H1 (cell line): Measurements from ENCODE around the gene STX18. TPM values are rescaled to one million over a fixed set of nuclear protein-coding genes. Genes with fewer than 3 reads are reported as not detected.

Experiments used
- CTCF ChIA-PET: fragments of 300-600 bp; sonication (Branson Sonifier 250); formaldehyde crosslinking; loops from one replicate; lab custom pipeline; 2021; ENCODE audit not compliant: partially characterized antibody; lab: Charles Lee
- POLR2A ChIA-PET: fragments of 300-600 bp; sonication (Branson Sonifier 250); formaldehyde crosslinking; loops from one replicate; lab custom pipeline; 2021; ENCODE audit warnings: inconsistent platforms; ENCODE audit not compliant: partially characterized antibody; lab: Charles Lee
- DNase-seq, 2 experiments: peaks; one replicate each; pipeline versions ENCODE4 v3.0.0 to v3.0.0-alpha.2; 2010 to 2022; ENCODE audit warnings: low spot score in 2 of 2, low read depth in 1 of 2, mixed read lengths in 1 of 2
- FAIRE-seq: peaks from 2 replicates; lab custom pipeline; 2011; peaks lifted over from hg19 to GRCh38; lab: Jason Lieb, UNC
- H2AFZ ChIP-seq: 2 replicates; pipeline ENCODE4 v1.8.1; 2012; ENCODE audit warnings: low read length, inconsistent platforms
- H2AK5ac ChIP-seq: 2 replicates; pipeline ENCODE4 v1.6.1; 2013; ENCODE audit warnings: low read depth, low read length
- H2BK120ac ChIP-seq: replicated peaks from 2 replicates; pipeline ENCODE3; 2013; ENCODE audit warnings: low read depth, low read length, inconsistent platforms
- H2BK12ac ChIP-seq: 2 replicates; pipeline ENCODE4 v1.6.1; 2013; ENCODE audit warnings: low read depth, low read length
- H2BK15ac ChIP-seq: 2 replicates; pipeline ENCODE4 v1.6.1; 2013; ENCODE audit warnings: low read length
- H2BK20ac ChIP-seq: 2 replicates; pipeline ENCODE4 v1.6.1; 2013; ENCODE audit warnings: low read length
- H2BK5ac ChIP-seq: 2 replicates; pipeline ENCODE4 v1.6.1; 2013; ENCODE audit warnings: low read depth, low read length
- H3K14ac ChIP-seq: 2 replicates; pipeline ENCODE4 v1.6.1; 2013; ENCODE audit warnings: inconsistent platforms; ENCODE audit not compliant: insufficient read length
- H3K18ac ChIP-seq: 2 replicates; pipeline ENCODE4 v1.6.1; 2013; ENCODE audit warnings: low read length; ENCODE audit errors: extremely low read depth
- H3K23ac ChIP-seq: 2 replicates; pipeline ENCODE4 v1.6.1; 2013; ENCODE audit warnings: inconsistent platforms; ENCODE audit not compliant: insufficient read length
- H3K23me2 ChIP-seq: 2 replicates; pipeline ENCODE4 v1.6.1; 2013; ENCODE audit warnings: low read depth, low read length
- H3K27ac ChIP-seq: 2 replicates; pipeline ENCODE4 v1.6.1; 2011; ENCODE audit warnings: low read depth, low read length, inconsistent platforms
- H3K27me3 ChIP-seq, 4 experiments: replicated peaks in 1 of 4; 1 replicate in 1 of 4; 2 replicates in 3 of 4; pipeline versions ENCODE4 v1.6.1 to v1.8.1; 2011 to 2013; ENCODE audit warnings: low read length in 3 of 4, mild to moderate bottlenecking in 3 of 4, inconsistent platforms in 2 of 4, mixed read lengths in 2 of 4, moderate library complexity in 1 of 4; ENCODE audit not compliant: control insufficient read depth in 3 of 4, insufficient read depth in 3 of 4; ENCODE audit errors: extremely low read depth in 1 of 4
- H3K36me3 ChIP-seq, 4 experiments: 2 replicates each; pipeline versions ENCODE4 v1.6.1 to v1.8.1; 2011 to 2013; ENCODE audit warnings: mild to moderate bottlenecking in 4 of 4, low read length in 3 of 4, moderate library complexity in 2 of 4, control low read depth in 1 of 4, inconsistent platforms in 1 of 4; ENCODE audit not compliant: insufficient read depth in 4 of 4, control insufficient read depth in 2 of 4
- H3K4ac ChIP-seq: replicated peaks from 2 replicates; pipeline ENCODE3; 2013; ENCODE audit warnings: low read length, low read depth, mixed read lengths, inconsistent platforms; ENCODE audit not compliant: insufficient read length
- H3K4me1 ChIP-seq, 4 experiments: replicated peaks in 1 of 4; 1 replicate in 1 of 4; 2 replicates in 3 of 4; pipeline versions ENCODE4 v1.6.1 to v1.8.1; 2011 to 2013; ENCODE audit warnings: low read length in 3 of 4, inconsistent platforms in 2 of 4, mixed read lengths in 1 of 4; ENCODE audit not compliant: insufficient read depth in 4 of 4, control insufficient read depth in 3 of 4
- H3K4me2 ChIP-seq, 2 experiments: 2 replicates each; pipeline versions ENCODE4 v1.6.1 to v1.8.1; 2011 to 2013; ENCODE audit warnings: low read depth in 2 of 2, low read length in 2 of 2, control low read depth in 1 of 2, inconsistent platforms in 1 of 2, mild to moderate bottlenecking in 1 of 2; ENCODE audit not compliant: insufficient read depth in 1 of 2
- H3K4me3 ChIP-seq, 4 experiments: fragments of 200-600, 300-600 bp in 1 of 4; sonication (generic), shearing (Covaris generic), sonication (Bioruptor Twin) in 1 of 4; 2 replicates each; pipeline versions ENCODE4 v1.5.1 to v1.8.1; 2011 to 2016; ENCODE audit warnings: low read length in 4 of 4, low read depth in 3 of 4, control low read depth in 2 of 4, inconsistent platforms in 2 of 4, mild to moderate bottlenecking in 2 of 4, mixed read lengths in 1 of 4, moderate library complexity in 1 of 4; ENCODE audit not compliant: insufficient read depth in 2 of 4; ENCODE audit errors: extremely low read depth in 1 of 4
- H3K56ac ChIP-seq: replicated peaks from 2 replicates; pipeline ENCODE3; 2013; ENCODE audit warnings: low read depth, mild to moderate bottlenecking, mixed read lengths, low read length, inconsistent platforms; ENCODE audit not compliant: insufficient read length
- H3K79me1 ChIP-seq: 2 replicates; pipeline ENCODE4 v1.6.1; 2013; ENCODE audit warnings: low read depth, low read length, control low read depth
- H3K79me2 ChIP-seq, 2 experiments: 2 replicates each; pipeline versions ENCODE4 v1.6.1 to v1.8.1; 2012 to 2013; ENCODE audit warnings: low read length in 2 of 2, mild to moderate bottlenecking in 2 of 2, inconsistent platforms in 1 of 2; ENCODE audit not compliant: insufficient read depth in 2 of 2, control insufficient read depth in 1 of 2
- H3K9ac ChIP-seq, 4 experiments: replicated peaks in 1 of 4; 1 replicate in 1 of 4; 2 replicates in 3 of 4; pipeline versions ENCODE4 v1.6.1 to v1.8.1; 2011 to 2013; ENCODE audit warnings: low read depth in 3 of 4, low read length in 3 of 4, control low read depth in 2 of 4, mild to moderate bottlenecking in 2 of 4, moderate library complexity in 2 of 4, inconsistent platforms in 1 of 4; ENCODE audit errors: extremely low read depth in 1 of 4
- H3K9me3 ChIP-seq, 2 experiments: 2 replicates each; pipeline versions ENCODE4 v1.6.1 to v1.8.1; 2012 to 2013; ENCODE audit warnings: mild to moderate bottlenecking in 2 of 2, moderate library complexity in 2 of 2, control low read depth in 1 of 2, inconsistent platforms in 1 of 2, low read depth in 1 of 2, low read length in 1 of 2, mixed read lengths in 1 of 2; ENCODE audit not compliant: insufficient read depth in 2 of 2
- H4K20me1 ChIP-seq, 2 experiments: replicated peaks in 1 of 2; 2 replicates each; pipeline versions ENCODE3 to v1.8.1; 2011 to 2013; ENCODE audit warnings: inconsistent platforms in 2 of 2, low read length in 2 of 2, mild to moderate bottlenecking in 1 of 2; ENCODE audit not compliant: insufficient read depth in 2 of 2, control insufficient read depth in 1 of 2
- H4K5ac ChIP-seq: 2 replicates; pipeline ENCODE4 v1.6.1; 2013; ENCODE audit warnings: low read length, low read depth, mixed read lengths, inconsistent platforms; ENCODE audit not compliant: insufficient read length
- H4K8ac ChIP-seq: 2 replicates; pipeline ENCODE4 v1.8.0; 2013; ENCODE audit warnings: mild to moderate bottlenecking, moderate library complexity, low read length, inconsistent platforms; ENCODE audit not compliant: insufficient read depth; ENCODE audit errors: extremely low read depth
- H4K91ac ChIP-seq: replicated peaks from 2 replicates; pipeline ENCODE3; 2013; ENCODE audit warnings: low read length, mixed read lengths, inconsistent platforms; ENCODE audit not compliant: insufficient read length
- ASH2L ChIP-seq: fragments of 200-600, 300-600 bp; sonication (generic); IDR thresholded peaks from one replicate; pipeline ENCODE4 v1.7.1; 2017; ENCODE audit warnings: low read length
- ATF2 ChIP-seq: IDR thresholded peaks from 2 replicates; pipeline ENCODE4 v1.6.1; 2012; ENCODE audit warnings: low read length, inconsistent platforms
- EZH2 ChIP-seq: fragments of 200-600 bp; sonication (generic); IDR thresholded peaks from 2 replicates; pipeline ENCODE4 v1.7.1; 2012; ENCODE audit warnings: low read depth, mild to moderate bottlenecking, moderate library complexity, low read length, inconsistent platforms; ENCODE audit not compliant: severe bottlenecking
- JUN ChIP-seq: IDR thresholded peaks from 2 replicates; pipeline ENCODE4 v1.6.1; 2011; ENCODE audit warnings: low read depth, mild to moderate bottlenecking, improper control_type of control experiment, low read length
- RBBP5 ChIP-seq: IDR thresholded peaks from 2 replicates; pipeline ENCODE4 v1.7.1; 2012; ENCODE audit warnings: low read depth, mild to moderate bottlenecking, inconsistent platforms, low read length, moderate library complexity, borderline replicate concordance
- RXRA ChIP-seq: IDR thresholded peaks from 2 replicates; pipeline ENCODE4 v1.6.1; 2011; ENCODE audit warnings: low read depth, mild to moderate bottlenecking, low read length, moderate library complexity; ENCODE audit not compliant: insufficient read depth
- SP1 ChIP-seq: IDR thresholded peaks from 2 replicates; pipeline ENCODE4 v1.6.1; 2011; ENCODE audit warnings: low read depth, low read length
- TAF7 ChIP-seq: optimal IDR thresholded peaks from 2 replicates; pipeline ENCODE3; 2011; ENCODE audit warnings: low read depth, mild to moderate bottlenecking, inconsistent platforms, low read length, moderate library complexity, borderline replicate concordance
- TCF12 ChIP-seq: IDR thresholded peaks from 2 replicates; pipeline ENCODE4 v1.6.1; 2011; ENCODE audit warnings: low read depth, mild to moderate bottlenecking, low read length
- USF2 ChIP-seq: IDR thresholded peaks from 2 replicates; pipeline ENCODE4 v1.6.1; 2011; ENCODE audit warnings: low read length, improper control_type of control experiment
- WGBS, 2 experiments: shearing (Covaris generic) in 1 of 2; methylation state at CpG; one replicate each; pipeline versions ENCODE4 v1.1.6 to v1.1.7; 2013 to 2015; ENCODE audit warnings: low lambda C conversion rate in 2 of 2, mixed read lengths in 2 of 2, inconsistent platforms in 1 of 2, low coverage in 1 of 2, missing lambda C conversion rate in 1 of 2; ENCODE audit not compliant: insufficient replicate concordance in 2 of 2, insufficient coverage in 1 of 2, insufficient read length in 1 of 2; ENCODE audit errors: extremely low coverage in 1 of 2, missing lambda C conversion rate in 1 of 2; 5-methylcytosine and 5-hydroxymethylcytosine counted together
- polyA plus RNA-seq, 7 experiments: library from polyadenylated mRNA; depleted of rRNA in 3 of 7; stranded (reverse) in 5 of 7; unstranded in 2 of 7; fragments of >200 nt in 5 of 7; fragments of 200-250 nt in 2 of 7; gene quantifications; 1 replicate in 5 of 7; 2 replicates in 1 of 7; 4 replicates in 1 of 7; pipeline versions ENCODE4 v1.2.1 to v1.2.3, GENCODE V29; 2011 to 2013; ENCODE audit warnings: missing spikeins in 2 of 7, mixed read lengths in 2 of 7
- total RNA-seq: library from RNA; stranded (reverse); fragmentation: NEBNext Ultra II Directional; extraction: Animal tissue kit (Norgen Biotek cat#: 25700); gene quantifications from 2 replicates; pipeline ENCODE4 v1.2.1, GENCODE V29; 2021

The STX18 gene
- total and polyA plus RNA-seq, 2 of the 8 experiments (the other 6 are each of a cell fraction or from before 2014, with no cell fraction given), result 14.6 to 18.3 TPM

GRCh38 chr4:4499438-4500123 is 42.3 kb downstream of the STX18 start:
- 82% methylated on average over 4 of the region's 4 CpGs; no CpG with 5 or more reads in 1 of the 2 experiments for WGBS, 2 experiments
- no peak for TF ChIP-seq TAF7
- no peak for TF ChIP-seq EZH2
- no peak for TF ChIP-seq RBBP5
- no peak for TF ChIP-seq SP1
- TF ChIP-seq RXRA, result no peak
- TF ChIP-seq USF2, result no peak
- TF ChIP-seq TCF12, result no peak
- no peak for TF ChIP-seq JUN
- no peak for TF ChIP-seq ATF2
- no peak for TF ChIP-seq ASH2L

More at GRCh38 chr4:4499438-4500123, 42.3 kb downstream of the STX18 start:
- no peak overlapping the region for H3K14ac ChIP-seq
- no peak overlapping the region for H4K91ac ChIP-seq
- no peaks in the 10 kb centered on the region for H3K36me3 ChIP-seq
- H3K9me3 ChIP-seq, result no peaks in the 10 kb centered on the region
- H3K56ac ChIP-seq, result no peak overlapping the region
- no peak overlapping the region for H2BK15ac ChIP-seq
- FAIRE-seq, result no peak
- no peak overlapping the region for H3K4me3 ChIP-seq
- H3K23me2 ChIP-seq, result no peaks in the 10 kb centered on the region
- no peak overlapping the region for H3K18ac ChIP-seq
- H3K27ac ChIP-seq, result no peak overlapping the region
- H4K20me1 ChIP-seq, result peaks cover 4 to 6% of the 10 kb centered on the region in 2 experiments
- H3K79me2 ChIP-seq, result 0 out of 4 replicates have a peak, but pooled peaks cover 0 to 3% of the 10 kb centered on the region in 2 experiments
- H2BK20ac ChIP-seq, result no peak overlapping the region
- H3K79me1 ChIP-seq, result no peaks in the 10 kb centered on the region; the same call in 1 of the 2 replicates
- H2AK5ac ChIP-seq, result no peak overlapping the region
- H2BK5ac ChIP-seq, result no peak overlapping the region
- no peak overlapping the region for H3K9ac ChIP-seq
- no peak overlapping the region for H3K4ac ChIP-seq
- no peak overlapping the region for H4K8ac ChIP-seq
- H3K4me2 ChIP-seq, result no peak overlapping the region
- H2BK120ac ChIP-seq, result no peak overlapping the region
- H3K23ac ChIP-seq, result no peak overlapping the region
- peaks cover 0 to 3% (median 0%) of the 10 kb centered on the region in 4 experiments; a peak in 1 of 7 replicates for H3K27me3 ChIP-seq
- DNase-seq, result no peak
- H2BK12ac ChIP-seq, result no peak overlapping the region
- H2AFZ ChIP-seq, result no peak overlapping the region
- ChIA-PET POLR2A (no interaction called here), CTCF (interaction anchor here (0.6 to 1.2 kb wide), 4 partner anchors 12 to 64 kb away, joined by 3 read pairs; no protein-coding TSS in a partner anchor)
- peaks cover 0 to 8% (median 2%) of the 10 kb centered on the region in 4 experiments; a peak in 1 of 7 replicates for H3K4me1 ChIP-seq
- H4K5ac ChIP-seq, result no peak overlapping the region
